Activated CD8-positive, alpha-beta memory T cell treated with anti-CD3 and anti-CD28 coated beads for 36 hours (primary cell): ENCODE data around the gene FXYD7. TPM values are rescaled to one million over a fixed set of nuclear protein-coding genes. Genes with fewer than 3 reads are reported as not detected.
"Not testable (repeated sequence)": the region's sequence is repeated elsewhere in the genome, so short reads cannot be mapped to it uniquely, and the experiment has no call there.

Experiments used
- CTCF ChIA-PET: fragments of 350-600 bp; sonication (Branson Sonifier 250); formaldehyde crosslinking; loops from one replicate; lab custom pipeline; 2021; ENCODE audit warnings: antibody characterized with exemption; lab: Charles Lee
- POLR2A ChIA-PET: fragments of 350-600 bp; sonication (Branson Sonifier 250); formaldehyde crosslinking; loops from one replicate; lab custom pipeline; 2021; ENCODE audit warnings: antibody characterized with exemption; lab: Charles Lee
- total RNA-seq, 2 experiments: library from RNA; stranded (reverse); gene quantifications; one replicate each; pipeline ENCODE4 v1.2.3, GENCODE V29; 2021

The FXYD7 gene
- total RNA-seq, 2 experiments from 2014 or later: not detected

DNA sequence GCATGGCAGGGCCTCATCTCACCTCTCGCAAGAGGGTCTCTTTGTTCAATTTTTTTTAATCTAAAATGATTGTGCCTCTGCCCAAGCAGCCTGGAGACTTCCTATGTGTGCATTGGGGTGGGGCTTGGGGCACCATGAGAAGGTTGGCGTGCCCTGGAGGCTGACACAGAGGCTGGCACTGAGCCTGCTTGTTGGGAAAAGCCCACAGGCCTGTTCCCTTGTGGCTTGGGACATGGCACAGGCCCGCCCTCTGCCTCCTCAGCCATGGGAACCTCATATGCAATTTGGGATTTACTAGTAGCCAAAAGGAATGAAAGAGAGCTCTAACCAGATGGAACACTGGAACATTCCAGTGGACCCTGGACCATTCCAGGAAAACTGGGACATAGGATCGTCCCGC, 19.5 kb upstream of the FXYD7 start:
- ChIA-PET POLR2A (no interaction called here), CTCF (interaction anchor here (1.0 to 2.3 kb wide), 2 partner anchors 9 to 17 kb away, joined by 4 to 8 read pairs; partner anchors contain the start of gene FXYD3)

DNA sequence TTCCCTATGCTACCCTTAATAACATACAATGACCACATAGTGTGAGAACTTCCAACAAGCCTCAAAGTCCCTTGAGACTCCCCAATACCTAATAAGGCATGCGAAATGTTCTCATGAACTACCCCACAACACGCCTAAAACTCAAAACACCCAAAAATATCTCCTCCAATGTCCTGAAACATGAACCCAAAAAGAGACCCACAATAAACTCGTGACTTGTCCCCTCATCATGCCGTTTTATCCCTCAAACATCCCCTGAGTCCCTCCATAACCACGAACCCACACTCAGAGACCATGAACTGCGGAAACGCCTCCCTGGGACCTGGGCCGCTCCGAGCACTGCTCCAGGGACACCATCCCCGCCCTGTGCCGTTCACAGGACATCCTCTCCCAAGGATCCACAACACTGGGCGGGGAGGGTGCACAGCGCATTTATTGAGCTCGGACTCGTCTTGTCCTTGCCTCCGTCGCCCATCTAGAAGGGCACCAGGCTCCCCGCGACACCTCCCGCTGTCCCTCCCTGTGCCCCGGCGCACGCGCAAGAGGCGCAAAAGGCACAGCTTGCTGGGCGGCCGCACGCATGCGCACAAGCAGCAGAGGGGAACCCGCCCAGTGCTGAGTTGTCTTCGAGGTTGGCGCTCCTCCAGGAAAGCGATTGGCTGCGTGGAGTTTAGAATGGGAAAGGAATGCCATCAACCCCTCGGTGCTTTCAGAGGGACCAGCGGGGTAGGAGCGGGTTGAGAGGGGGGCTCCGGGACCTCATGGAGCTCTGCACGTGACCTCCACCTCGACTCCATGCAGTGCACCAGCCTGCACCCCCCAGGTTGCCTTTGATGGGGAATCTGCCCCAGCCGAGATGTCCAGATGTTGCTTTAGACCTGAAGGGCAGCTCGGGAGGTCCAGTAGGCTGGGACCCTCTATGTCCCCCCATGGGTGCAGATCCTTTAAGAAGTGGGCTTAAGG, 18.7 kb upstream of the FXYD7 start:
- CTCF ChIA-PET: interaction anchor here (1.0 to 2.3 kb wide), 5 partner anchors 10 to 18 kb away, joined by 4 to 8 read pairs (median 5); partner anchors contain the start of genes FXYD3 and LGI4
- POLR2A ChIA-PET: no interaction called here

DNA sequence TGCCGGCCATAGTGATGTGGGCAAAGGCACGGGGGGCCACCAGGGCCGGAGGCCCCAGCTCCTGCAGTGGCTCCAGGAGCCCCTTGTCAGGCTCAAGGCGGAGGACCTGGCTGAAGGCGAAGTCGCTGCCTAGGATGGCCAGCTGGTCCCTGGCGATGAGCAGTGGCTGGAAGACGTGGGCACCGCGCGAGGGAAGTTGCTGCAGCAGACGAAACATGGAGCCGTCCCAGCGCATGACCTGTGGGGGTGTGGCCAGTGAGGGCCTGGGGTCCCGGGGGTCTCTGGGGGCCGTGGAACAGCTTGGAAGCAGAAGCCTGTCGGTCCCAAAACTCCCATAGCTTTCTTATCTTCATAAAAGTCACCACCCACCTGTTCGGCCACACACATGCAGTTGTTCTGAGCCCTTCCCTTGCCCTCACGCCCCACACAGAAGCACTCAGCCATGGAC, 17.8 kb upstream of the FXYD7 start:
- POLR2A ChIA-PET: no interaction called here
- CTCF ChIA-PET: interaction anchor here (1.3 to 2.3 kb wide), 4 partner anchors 10 to 17 kb away, joined by 4 to 8 read pairs (median 6); partner anchors contain the start of genes FXYD3 and LGI4

DNA sequence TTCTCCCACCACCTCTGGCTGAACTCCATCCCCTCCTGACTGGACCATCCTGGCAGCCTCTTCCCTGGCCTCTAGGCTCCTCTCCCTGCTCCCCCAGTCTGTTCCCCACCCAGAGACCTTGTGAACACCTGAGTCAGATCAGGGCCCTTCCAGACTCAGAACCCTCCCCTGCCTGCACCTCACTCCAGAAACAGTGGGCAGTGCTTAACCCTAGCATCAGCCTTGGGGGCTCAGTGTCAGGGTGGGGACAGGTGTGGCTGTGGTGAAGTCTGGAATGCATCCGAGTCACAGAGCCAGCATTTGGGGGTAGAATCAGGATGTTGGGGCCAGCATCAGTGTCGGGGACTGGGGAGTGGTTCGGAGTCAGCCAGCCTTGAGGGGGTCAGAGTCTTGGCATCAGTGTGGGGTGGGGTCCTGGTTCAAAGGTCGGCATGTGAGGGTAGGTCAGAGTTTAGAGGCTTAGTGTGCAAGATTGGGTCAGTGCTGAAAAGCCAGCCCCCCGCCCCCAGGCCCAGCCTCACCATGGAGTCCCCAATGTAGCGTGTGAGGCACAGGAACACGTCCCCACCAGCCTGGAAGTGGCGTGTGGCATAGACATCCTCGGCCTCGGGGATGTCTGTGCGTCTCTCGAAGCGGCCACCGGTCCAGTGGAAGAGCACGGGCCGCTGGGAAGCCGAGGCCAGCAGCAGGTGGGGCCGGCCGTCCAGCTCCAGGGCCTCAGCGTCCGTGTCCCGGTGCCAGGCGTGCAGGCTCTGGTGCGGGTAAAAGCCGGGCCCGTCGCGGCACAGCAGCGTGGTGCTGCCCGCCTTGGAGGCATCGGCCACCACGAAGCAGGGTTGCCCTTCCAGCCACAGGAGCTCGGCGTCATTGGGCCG, 17.1 kb upstream of the FXYD7 start:
- CTCF ChIA-PET: interaction anchor here (1.4 to 2.1 kb wide), 3 partner anchors 9 to 16 kb away, joined by 5 to 8 read pairs (median 6); partner anchors contain the start of genes FXYD7 and LGI4
- POLR2A ChIA-PET: no interaction called here

DNA sequence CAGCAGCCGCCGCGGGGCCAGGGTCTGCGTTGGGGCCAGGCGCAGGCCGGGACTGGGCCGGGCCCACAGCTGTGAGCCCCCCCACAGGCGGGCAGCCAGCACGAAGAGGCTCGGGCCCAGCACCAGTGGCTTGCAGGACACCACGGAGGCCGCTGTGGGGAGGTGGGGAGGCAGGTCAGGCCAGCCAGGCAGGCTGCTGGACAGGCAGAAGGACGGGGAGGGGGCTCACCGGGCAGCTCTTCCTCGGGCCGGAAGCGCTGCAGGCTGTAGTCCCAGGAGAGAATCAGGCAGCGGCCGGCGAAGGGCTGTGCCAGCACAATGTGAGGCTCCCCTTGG, 16.5 kb upstream of the FXYD7 start:
- POLR2A ChIA-PET: no interaction called here
- CTCF ChIA-PET: interaction anchor here (2.1 kb wide), 1 partner anchor 16 kb away, joined by 8 read pairs; the partner anchor contains the start of gene FXYD7

DNA sequence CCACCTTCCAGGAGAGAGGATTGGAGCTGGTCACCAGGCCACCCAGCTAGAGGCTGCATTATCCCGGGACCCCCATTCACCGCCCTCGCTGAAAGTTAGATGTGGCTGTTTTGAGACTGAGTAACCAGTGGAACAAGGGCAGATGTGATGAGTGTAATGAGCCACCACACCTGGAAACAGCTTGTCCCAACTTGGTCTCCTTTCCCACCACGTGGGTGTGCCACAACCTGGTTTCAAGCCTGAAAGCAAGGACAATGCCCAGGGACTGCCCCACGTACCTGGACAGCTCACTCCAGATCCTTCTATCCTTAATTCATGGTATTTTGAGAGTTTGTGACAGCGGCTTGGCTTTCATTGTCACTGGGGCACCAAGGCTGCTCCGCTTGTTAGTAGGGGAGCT, 15.2 kb upstream of the FXYD7 start:
- CTCF ChIA-PET: interaction anchor here (1.0 to 2.1 kb wide), 4 partner anchors 8 to 84 kb away, joined by 3 to 8 read pairs (median 4); partner anchors contain the start of gene FXYD7
- POLR2A ChIA-PET: no interaction called here

DNA sequence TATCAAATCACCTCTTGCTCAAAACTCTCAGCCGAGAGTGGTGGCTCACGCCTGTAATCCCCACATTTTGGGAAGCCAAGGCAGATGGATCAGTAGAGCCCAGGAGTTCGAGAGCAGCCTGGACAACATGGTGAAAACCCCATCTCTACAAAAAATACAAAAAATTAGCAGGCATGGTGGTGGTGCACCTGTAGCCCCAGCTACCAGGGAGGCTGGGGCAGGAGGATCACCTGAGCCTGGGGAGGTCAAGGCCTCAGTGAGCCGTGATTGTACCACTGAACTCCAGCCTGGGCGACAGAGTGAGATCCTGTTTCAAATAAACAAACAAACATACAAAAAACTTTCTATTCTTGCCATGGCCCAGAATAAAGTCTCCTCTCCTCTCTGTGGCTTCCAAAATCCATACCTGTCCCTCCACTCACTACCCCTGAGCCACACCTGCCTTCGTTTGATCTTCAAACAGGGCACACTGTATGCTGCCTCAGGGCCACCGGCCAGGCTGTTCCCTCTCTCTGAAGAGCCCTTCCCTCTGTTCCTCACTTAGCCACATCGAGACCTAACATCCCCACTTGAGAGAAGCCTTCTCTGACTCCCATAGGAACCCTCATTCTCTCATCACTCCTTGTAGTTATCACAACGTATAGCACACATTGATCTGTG, 14.5 kb upstream of the FXYD7 start:
- CTCF ChIA-PET: interaction anchor here (1.1 to 2.1 kb wide), 3 partner anchors 7 to 84 kb away, joined by 3 to 8 read pairs (median 4); partner anchors contain the start of gene FXYD7
- POLR2A ChIA-PET: no interaction called here

DNA sequence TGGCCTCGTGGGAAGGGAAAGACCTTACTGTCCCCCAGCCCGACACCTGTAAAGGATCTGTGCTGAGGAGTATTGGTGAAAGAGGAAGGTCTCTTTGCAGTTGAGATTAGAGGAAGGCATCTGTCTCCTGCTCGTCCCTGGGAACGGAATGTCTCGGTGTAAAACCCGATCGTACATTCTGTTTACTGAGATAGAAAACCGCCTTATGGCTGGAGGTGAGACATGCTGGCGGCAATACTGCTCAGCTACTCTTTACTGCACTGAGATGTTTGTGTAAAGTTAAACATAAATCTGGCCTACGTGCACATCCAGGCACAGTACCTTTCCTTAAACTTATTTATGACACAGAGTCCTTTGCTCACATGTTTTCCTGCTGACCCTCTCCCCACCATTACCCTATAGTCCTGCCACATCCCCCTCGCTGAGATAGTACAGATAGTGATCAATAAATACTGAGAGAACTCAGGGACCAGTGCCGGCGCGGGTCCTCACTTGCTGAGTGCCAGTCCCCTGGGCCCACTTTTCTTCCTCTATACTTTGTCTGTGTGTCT, 13.3 kb upstream of the FXYD7 start:
- POLR2A ChIA-PET, CTCF ChIA-PET: not testable (repeated sequence)

DNA sequence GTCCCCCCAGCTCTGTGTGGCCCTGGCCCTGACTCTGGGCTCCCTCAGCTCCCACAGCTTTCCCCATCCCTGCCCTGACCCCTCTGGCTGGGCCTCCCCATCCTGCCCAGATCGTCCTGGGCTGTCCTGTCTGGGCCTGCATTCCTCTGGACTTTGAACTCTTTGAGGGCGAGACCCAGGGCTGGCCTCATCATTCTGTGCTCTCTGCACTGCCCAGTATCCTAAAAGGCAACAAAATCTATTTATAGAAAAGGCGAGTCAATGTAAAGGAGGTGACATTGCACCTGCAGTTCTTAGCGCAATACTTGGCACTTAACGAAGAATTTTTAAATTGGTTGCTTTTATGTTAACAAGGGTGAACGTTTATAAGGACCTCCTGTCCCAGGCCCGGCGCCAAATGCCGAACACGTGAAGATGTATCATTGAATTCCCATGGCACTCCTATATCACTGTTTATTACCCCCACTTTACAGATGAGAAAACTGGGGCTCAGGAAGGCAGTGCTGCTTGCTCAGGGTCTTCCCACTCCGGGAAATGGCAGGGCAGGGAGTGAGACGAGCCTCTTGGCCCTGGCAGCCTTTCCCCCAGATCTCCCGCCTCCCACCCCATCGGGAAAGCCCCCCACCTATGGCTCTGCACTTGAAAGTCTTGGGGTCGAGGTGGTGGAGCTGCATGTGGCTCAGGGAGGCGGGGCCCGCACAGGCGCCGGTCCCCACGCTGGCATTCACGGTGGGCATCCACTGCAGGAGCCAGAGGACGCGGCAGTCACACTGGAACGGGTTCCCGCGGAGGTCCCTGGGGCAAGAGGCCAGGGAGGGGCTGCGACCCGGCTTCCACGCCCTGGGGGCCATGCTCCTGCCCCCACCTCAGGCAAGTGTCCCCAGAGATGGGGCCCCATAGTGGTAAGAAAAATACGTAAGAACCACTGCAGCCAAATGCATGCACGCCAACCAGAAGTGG, 12.0 kb upstream of the FXYD7 start:
- POLR2A ChIA-PET: no interaction called here
- CTCF ChIA-PET: no interaction called here

DNA sequence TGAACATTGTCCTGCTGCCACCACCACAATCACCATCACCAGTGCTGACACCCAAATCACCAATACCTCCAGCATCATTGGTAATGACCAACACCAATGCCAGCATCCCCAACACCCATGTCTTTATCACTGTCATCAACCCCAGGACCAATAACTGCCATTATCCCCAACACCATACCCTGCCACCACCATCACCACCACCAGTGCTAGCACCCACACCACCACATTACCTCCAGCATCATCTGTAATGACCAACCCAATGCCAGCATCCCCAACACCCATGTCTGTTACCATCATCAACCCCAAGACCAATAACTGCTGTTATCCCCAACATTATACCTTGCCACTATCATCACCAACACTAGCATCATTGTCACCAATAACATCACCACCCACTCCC, 10.8 kb upstream of the FXYD7 start:
- POLR2A ChIA-PET: no interaction called here
- CTCF ChIA-PET: no interaction called here

DNA sequence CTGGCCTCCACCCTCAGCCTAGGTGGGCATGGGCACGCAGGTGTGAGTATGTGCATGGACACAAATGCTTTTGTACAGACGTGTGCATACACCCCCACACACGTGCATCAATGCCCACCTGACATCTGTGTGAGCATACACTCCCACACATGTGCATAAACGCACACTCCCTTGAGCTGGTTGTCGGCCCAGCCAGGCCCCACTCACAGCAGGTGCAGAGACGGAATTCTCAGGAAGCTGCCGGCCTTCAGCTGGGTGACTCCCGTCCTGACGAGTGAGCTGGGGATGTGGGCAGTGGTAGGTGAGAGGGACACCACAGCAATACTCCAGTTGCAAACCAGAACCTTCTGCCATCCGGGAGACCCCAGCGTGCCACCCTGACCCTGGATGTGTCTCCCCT, 9.2 kb upstream of the FXYD7 start:
- CTCF ChIA-PET: interaction anchor here (1.1 to 4.8 kb wide), 3 partner anchors 19 to 69 kb away, joined by 3 to 29 read pairs (median 6); no protein-coding TSS in a partner anchor
- POLR2A ChIA-PET: no interaction called here

DNA sequence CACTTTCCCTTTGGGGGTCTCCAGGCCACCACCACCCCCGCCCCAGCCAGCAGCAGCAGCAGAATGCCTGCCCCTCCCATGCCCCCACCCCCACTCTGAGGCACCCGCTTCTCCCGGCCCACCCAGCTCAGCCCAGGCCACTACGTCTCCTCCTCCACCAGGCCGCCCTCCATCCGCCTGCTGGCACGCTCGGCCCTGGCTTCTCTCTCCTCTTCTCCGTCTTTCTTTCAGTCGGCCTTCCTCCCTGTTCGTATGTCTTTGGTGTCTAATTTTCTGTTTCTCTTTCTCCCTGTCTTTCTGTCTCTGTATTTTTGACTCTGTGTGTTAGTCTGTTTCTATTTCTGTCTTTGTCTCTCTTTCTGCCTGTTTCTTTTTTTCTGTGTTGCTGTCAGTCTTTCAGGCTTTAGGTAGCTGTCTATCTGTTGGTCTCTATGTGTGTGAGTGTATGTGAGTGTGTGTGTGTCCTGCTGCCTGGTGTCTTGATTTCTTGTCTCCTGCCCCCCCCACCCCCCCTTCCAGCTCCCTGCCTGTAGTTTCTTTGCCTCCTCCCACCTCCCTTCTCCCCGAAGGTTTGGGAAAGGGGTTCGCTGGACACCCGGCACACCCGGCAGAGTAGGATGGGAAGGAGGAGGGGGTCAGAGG, 8.3 kb upstream of the FXYD7 start, which contains the start of gene LGI4:
Gene LGI4 (minus strand): TSS at position 459 of the 642 bp plus-strand sequence. CDS start 379 bp downstream, at position 80.
- ChIA-PET POLR2A (no interaction called here), CTCF (interaction anchor here (0.6 to 4.8 kb wide), 8 partner anchors 10 to 109 kb away, joined by 3 to 29 read pairs (median 4); no protein-coding TSS in a partner anchor)

DNA sequence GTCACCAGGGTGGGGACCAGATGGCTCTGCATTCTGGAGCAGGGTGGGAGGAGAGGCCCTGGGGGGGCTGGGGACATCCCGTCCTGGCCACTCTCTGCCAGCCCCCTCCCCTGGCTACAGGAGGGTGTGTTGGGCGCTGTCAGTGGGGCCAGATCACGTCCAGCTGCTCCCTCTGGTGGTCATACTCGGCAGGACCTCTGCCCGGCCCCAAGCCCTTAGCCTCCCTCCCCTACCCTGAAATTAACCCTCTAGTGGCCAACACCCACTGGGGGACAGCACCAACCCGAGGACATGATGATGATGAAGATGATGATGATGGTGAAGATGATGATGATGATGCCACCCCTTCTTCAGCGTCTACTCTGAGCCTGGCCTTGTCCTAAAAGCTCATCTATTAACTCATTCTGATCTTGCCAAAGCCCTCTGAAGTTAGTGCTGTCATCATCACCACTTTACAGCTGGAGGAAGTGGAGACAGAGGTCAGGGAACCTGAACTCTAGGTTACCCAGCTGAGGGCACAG, 7.6 kb upstream of the FXYD7 start:
- POLR2A ChIA-PET: no interaction called here
- CTCF ChIA-PET: interaction anchor here (0.6 to 4.8 kb wide), 12 partner anchors 8 to 645 kb away, joined by 3 to 29 read pairs (median 4); no protein-coding TSS in a partner anchor

DNA sequence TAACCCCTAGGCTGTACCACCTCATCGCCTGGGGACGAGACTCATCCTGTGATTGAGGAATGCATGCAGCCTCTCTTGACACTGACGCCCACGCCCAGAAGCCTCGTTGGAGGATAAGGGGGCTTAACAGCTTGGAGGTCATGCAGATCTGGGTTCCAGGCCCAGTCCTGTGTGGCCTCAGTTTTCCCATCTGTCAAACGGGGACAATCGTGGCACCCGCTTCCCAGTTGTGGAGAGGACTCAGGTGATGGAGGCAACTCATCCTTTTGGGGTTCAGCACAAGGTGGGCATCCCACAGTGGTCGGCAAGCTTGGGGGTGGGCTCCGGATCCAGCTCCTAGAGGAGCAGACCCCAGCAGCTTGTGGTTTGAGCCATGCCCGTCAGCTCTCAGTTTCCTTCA, 6.8 kb upstream of the FXYD7 start:
- ChIA-PET POLR2A (no interaction called here), CTCF (interaction anchor here (0.6 to 4.8 kb wide), 11 partner anchors 8 to 646 kb away, joined by 3 to 29 read pairs (median 4); partner anchors contain the start of gene FXYD3)

DNA sequence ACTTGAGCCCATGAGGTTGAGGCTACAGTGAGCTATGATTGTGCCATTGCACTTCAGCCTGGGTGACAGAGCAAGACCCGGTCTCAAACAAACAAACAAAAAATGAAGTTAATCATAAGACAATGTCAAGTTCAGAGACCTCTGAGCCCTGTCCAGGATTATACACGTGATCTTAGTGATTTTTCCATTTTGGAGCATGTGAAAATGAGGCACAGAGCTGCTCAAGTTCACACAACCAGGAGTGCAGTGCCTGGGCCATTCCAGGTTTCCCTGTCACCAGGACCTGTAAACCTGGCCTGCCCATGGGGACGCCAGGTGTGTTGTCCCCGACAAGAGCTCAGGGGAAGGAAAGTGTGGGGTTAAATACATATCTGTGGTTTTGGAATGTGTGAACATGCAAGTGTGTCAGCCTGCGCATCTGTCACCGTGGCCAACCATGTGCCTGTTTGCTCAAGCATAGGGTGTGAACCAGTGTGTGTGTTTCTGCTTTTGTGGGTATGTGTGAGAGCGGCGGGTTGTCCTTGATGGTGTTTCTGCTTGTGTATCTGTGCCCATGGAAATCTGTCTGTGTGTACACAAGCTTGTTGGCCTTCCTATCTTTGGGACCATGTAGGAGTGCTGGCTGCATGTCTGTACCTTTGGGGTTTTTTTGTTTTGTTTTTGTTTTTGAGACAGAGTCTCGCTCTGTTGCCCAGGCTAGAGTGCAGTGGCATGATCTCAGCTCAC, 5.9 kb upstream of the FXYD7 start:
- POLR2A ChIA-PET: no interaction called here

More for the DNA sequence above, 5.9 kb upstream of the FXYD7 start:
- CTCF ChIA-PET: interaction anchor here (0.6 to 4.8 kb wide), 7 partner anchors 13 to 152 kb away, joined by 3 to 29 read pairs (median 4); partner anchors contain the start of gene FXYD3
